Neural progenitor cell (in vitro differentiated cells): ENCODE measurements around the gene ANKRD6. TPM values are rescaled to one million over a fixed set of nuclear protein-coding genes. Genes with fewer than 3 reads are reported as not detected.

Experiments
- DNase-seq: peaks from one replicate; pipeline ENCODE4 v3.0.0-alpha.2; 2016; ENCODE audit warnings: low spot score
- H2AFZ ChIP-seq: fragments of 200-600 bp; sonication (generic); replicated peaks from 2 replicates; pipeline ENCODE4 v1.6.1; 2016; ENCODE audit warnings: antibody characterized with exemption
- H3F3A ChIP-seq: fragments of 200-600 bp; sonication (generic); 2 replicates; pipeline ENCODE4 v1.6.1; 2016; ENCODE audit warnings: antibody characterized with exemption, low read depth
- H3K27ac ChIP-seq: fragments of 200-600 bp; sonication (generic); 2 replicates; pipeline ENCODE4 v1.5.1; 2016; ENCODE audit warnings: mild to moderate bottlenecking
- H3K27me3 ChIP-seq: fragments of 200-600 bp; sonication (generic); 2 replicates; pipeline ENCODE4 v1.6.1; 2016; ENCODE audit warnings: mild to moderate bottlenecking, moderate library complexity
- H3K36me3 ChIP-seq: fragments of 200-600 bp; sonication (generic); 2 replicates; pipeline ENCODE4 v1.5.1; 2016
- H3K4me1 ChIP-seq: fragments of 200-600 bp; sonication (generic); 2 replicates; pipeline ENCODE4 v1.6.1; 2016; ENCODE audit warnings: mixed run types
- H3K4me2 ChIP-seq: fragments of 200-600 bp; sonication (generic); 2 replicates; pipeline ENCODE4 v1.6.1; 2016
- H3K4me3 ChIP-seq: fragments of 200-600 bp; sonication (generic); 2 replicates; pipeline ENCODE4 v1.5.1; 2016
- H3K79me2 ChIP-seq: fragments of 200-600 bp; sonication (generic); 2 replicates; pipeline ENCODE4 v1.6.1; 2016; ENCODE audit warnings: low read depth
- H3K9ac ChIP-seq: fragments of 200-600 bp; sonication (generic); 2 replicates; pipeline ENCODE4 v1.6.1; 2016
- H3K9me3 ChIP-seq: fragments of 200-600 bp; sonication (generic); 2 replicates; pipeline ENCODE4 v1.5.1; 2016; ENCODE audit warnings: low read depth
- H4K20me1 ChIP-seq: fragments of 200-600 bp; sonication (generic); 2 replicates; pipeline ENCODE4 v1.6.1; 2016; ENCODE audit warnings: low read depth
- H3K27ac Mint-ChIP-seq: 3 replicates; pipeline ENCODE4 v1.8.0; 2021; ENCODE audit warnings: mixed read lengths
- H3K27me3 Mint-ChIP-seq: 2 replicates; pipeline ENCODE4 v1.8.0; 2022; ENCODE audit warnings: low read depth, mild to moderate bottlenecking, inconsistent platforms, moderate library complexity, mixed read lengths; ENCODE audit not compliant: insufficient read depth
- H3K36me3 Mint-ChIP-seq: 3 replicates; pipeline ENCODE4 v1.8.0; 2021; ENCODE audit warnings: mixed read lengths
- H3K4me1 Mint-ChIP-seq: 3 replicates; pipeline ENCODE4 v1.8.0; 2021; ENCODE audit warnings: mixed read lengths
- H3K4me3 Mint-ChIP-seq: 3 replicates; pipeline ENCODE4 v1.8.0; 2021; ENCODE audit warnings: mild to moderate bottlenecking, moderate library complexity, mixed read lengths
- H3K9me3 Mint-ChIP-seq: 3 replicates; pipeline ENCODE4 v1.8.0; 2020; ENCODE audit warnings: mixed read lengths
- CTCF ChIP-seq: fragments of 200-600 bp; sonication (generic); IDR thresholded peaks from 2 replicates; pipeline ENCODE4 v1.5.1; 2017; ENCODE audit warnings: antibody characterized with exemption, mild to moderate bottlenecking
- EZH2 ChIP-seq: fragments of 200-600 bp; sonication (generic); IDR thresholded peaks from 2 replicates; pipeline ENCODE4 v1.6.1; 2017; ENCODE audit warnings: antibody characterized with exemption, mild to moderate bottlenecking, moderate library complexity
- EZH2phosphoT487 ChIP-seq: fragments of 200-600 bp; sonication (generic); IDR thresholded peaks from 2 replicates; pipeline ENCODE4 v1.6.1; 2017; ENCODE audit warnings: antibody characterized with exemption
- total RNA-seq: library from RNA; depleted of rRNA; stranded (reverse); fragments of >200 nt; gene quantifications from 2 replicates; pipeline ENCODE4 v1.2.3, GENCODE V29; 2015; ENCODE audit warnings: low replicate concordance

ANKRD6 gene
- total RNA-seq, 1 donor from 2014 or later = 36.3 TPM

- Histone ChIP-seq H3K36me3 (no peaks in the 10 kb centered on the region), H3K4me1 (peaks cover 23% of the 10 kb centered on the region), H3K27ac (no peak overlapping the region), H3K4me2 (no peak overlapping the region), H3K79me2 (no peaks in the 10 kb centered on the region), H3K9me3 (no peaks in the 10 kb centered on the region), H3K9ac (no peak overlapping the region), H3K4me3 (no peak overlapping the region), H2AFZ (no peak overlapping the region), H3F3A (no peaks in the 10 kb centered on the region), H4K20me1 (peaks cover 4% of the 10 kb centered on the region), H3K27me3 (no peaks in the 10 kb centered on the region)
- H3K27ac Mint-ChIP-seq = no peak overlapping the region
- H3K36me3 Mint-ChIP-seq = peaks cover 11% of the 10 kb centered on the region
- H3K9me3 Mint-ChIP-seq = peaks cover 8% of the 10 kb centered on the region
- H3K4me3 Mint-ChIP-seq = no peak overlapping the region
- H3K4me1 Mint-ChIP-seq = peaks cover 10% of the 10 kb centered on the region
- no peak for TF ChIP-seq CTCF
- no peak for TF ChIP-seq EZH2
- TF ChIP-seq EZH2phosphoT487 = no peak
- H3K27me3 Mint-ChIP-seq = peaks cover 4% of the 10 kb centered on the region
- DNase-seq = no peak
Observed at GRCh38 chr6:89539779-89540178, 106.8 kb downstream of the ANKRD6 start.

GRCh38 chr6:89542081-89542857, 109.3 kb downstream of the ANKRD6 start:
- no peaks in the 10 kb centered on the region for H3K36me3 ChIP-seq
- peaks cover 4% of the 10 kb centered on the region for H3K27me3 Mint-ChIP-seq
- TF ChIP-seq EZH2 (no peak), CTCF (no peak), EZH2phosphoT487 (no peak)
- no peaks in the 10 kb centered on the region for H3K79me2 ChIP-seq
- no peak overlapping the region for H3K27ac Mint-ChIP-seq
- H3K4me2 ChIP-seq = no peak overlapping the region
- H3K36me3 Mint-ChIP-seq = peaks cover 11% of the 10 kb centered on the region
- peaks cover 8% of the 10 kb centered on the region for H3K9me3 Mint-ChIP-seq
- peaks cover 14% of the 10 kb centered on the region for H3K4me1 ChIP-seq
- H3K4me1 Mint-ChIP-seq = peaks cover 5% of the 10 kb centered on the region
- H3K4me3 ChIP-seq = no peak overlapping the region
- no peak overlapping the region for H3K9ac ChIP-seq
- no peaks in the 10 kb centered on the region for H3F3A ChIP-seq
- no peaks in the 10 kb centered on the region for H3K9me3 ChIP-seq
- no peak for DNase-seq
- no peaks in the 10 kb centered on the region for H3K27me3 ChIP-seq
- no peak overlapping the region for H2AFZ ChIP-seq
- H3K27ac ChIP-seq = no peak overlapping the region
- H4K20me1 ChIP-seq = no peaks in the 10 kb centered on the region
- H3K4me3 Mint-ChIP-seq = no peak overlapping the region

GRCh38 chr6:89542866-89543265, 109.9 kb downstream of the ANKRD6 start:
- Histone ChIP-seq H3K79me2 (no peaks in the 10 kb centered on the region), H3K9ac (no peak overlapping the region)
- H3K36me3 Mint-ChIP-seq = peaks cover 11% of the 10 kb centered on the region

More at GRCh38 chr6:89542866-89543265, 109.9 kb downstream of the ANKRD6 start:
- no peaks in the 10 kb centered on the region for H3K36me3 ChIP-seq
- H3K4me2 ChIP-seq = no peak overlapping the region
- no peak overlapping the region for H3K27ac ChIP-seq
- H3K4me3 Mint-ChIP-seq = no peak overlapping the region
- H3K27me3 ChIP-seq = no peaks in the 10 kb centered on the region
- DNase-seq = no peak
- no peaks in the 10 kb centered on the region for H4K20me1 ChIP-seq
- no peak overlapping the region for H3K4me3 ChIP-seq
- peaks cover 14% of the 10 kb centered on the region for H3K4me1 ChIP-seq
- H3F3A ChIP-seq = no peaks in the 10 kb centered on the region
- H3K9me3 ChIP-seq = no peaks in the 10 kb centered on the region
- peaks cover 4% of the 10 kb centered on the region for H3K27me3 Mint-ChIP-seq
- peaks cover 5% of the 10 kb centered on the region for H3K4me1 Mint-ChIP-seq
- peaks cover 8% of the 10 kb centered on the region for H3K9me3 Mint-ChIP-seq
- H2AFZ ChIP-seq = no peak overlapping the region
- H3K27ac Mint-ChIP-seq = no peak overlapping the region
- no peak for TF ChIP-seq EZH2
- TF ChIP-seq CTCF = no peak
- TF ChIP-seq EZH2phosphoT487 = no peak
